Pancreas (tissue), 10 donors: Measurements from ENCODE around the gene PTPRJ. TPM values are rescaled to one million over a fixed set of nuclear protein-coding genes. Genes with fewer than 3 reads are reported as not detected.

Experiments used
- ATAC-seq, 4 donors: fragments of 200-7000 bp; cut with Tn5 transposase; one replicate each; pipeline versions ENCODE4 v1.8.0 to v1.9.1; 2020; ENCODE audit warnings: mild to moderate bottlenecking in 4 of 4, moderate library complexity in 4 of 4
- DNase-seq, 6 donors: peaks; one replicate each; pipeline ENCODE4 v3.0.0-alpha.2; 2020
- FAIRE-seq: peaks from 2 replicates; lab custom pipeline; 2012; peaks lifted over from hg19 to GRCh38; lab: Jason Lieb, UNC
- H3K27ac ChIP-seq, 4 donors: fragments of 200-600 bp; sonication (generic); 1 replicate in 3 of 4; 2 replicates in 1 of 4; pipeline versions ENCODE4 v1.5.0 to v1.8.0; 2020
- H3K27me3 ChIP-seq, 4 donors: fragments of 200-600 bp; one replicate each; pipeline ENCODE4 v1.8.0; 2021
- H3K36me3 ChIP-seq, 3 donors: fragments of 200-600 bp; sonication (generic) in 1 of 3; one replicate each; pipeline versions ENCODE4 v1.5.0 to v1.8.0; 2020 to 2021
- H3K4me1 ChIP-seq, 3 donors: fragments of 200-600 bp; one replicate each; pipeline ENCODE4 v1.8.0; 2021
- H3K4me3 ChIP-seq, 4 donors: fragments of 200-600 bp; sonication (generic) in 2 of 4; one replicate each; pipeline versions ENCODE4 v1.5.0 to v1.8.0; 2020 to 2021
- H3K9me3 ChIP-seq, 4 donors: fragments of 200-600 bp; one replicate each; pipeline ENCODE4 v1.8.0; 2021
- CTCF ChIP-seq, 4 donors: fragments of 200-600 bp; sonication (generic) in 3 of 4; IDR thresholded peaks; one replicate each; pipeline versions ENCODE4 v1.5.0 to v1.8.0; 2021; ENCODE audit warnings: antibody characterized with exemption in 4 of 4
- WGBS, 2 donors: extraction: QIAGEN DNeasy Blood & Tissue Kit; methylation state at CpG; one replicate each; pipeline ENCODE4 v1.1.7; 2013; 5-methylcytosine and 5-hydroxymethylcytosine counted together
- intact Hi-C, 3 donors: fragments of 100-400 bp; cut with DNase I; formaldehyde crosslinking; loops; one replicate each; pipeline versions ENCODE4 v1.11.1 to v1.14.2; 2022
- polyA plus RNA-seq, 2 donors: library from polyadenylated mRNA; stranded (reverse); fragments of 200-250 nt; gene quantifications; one replicate each; pipeline ENCODE4 v1.2.3, GENCODE V29; 2013
- total RNA-seq, 6 donors: library from RNA; stranded (reverse); fragmentation: NEBNext Ultra II Directional in 4 of 6; extraction: Animal tissue kit (Norgen Biotek cat#: 25700) in 4 of 6; gene quantifications; one replicate each; pipeline versions ENCODE4 v1.2.1 to v1.2.4, GENCODE V29; 2021 to 2023
- donor health status: healthy with polysubstance abuse.
- donor health status: DM: no; HTN: no; CAD: no; lungs with moderate emphysema.
- donor health status: DM: no; HTN: no; CAD: no.
- donor health status: control.
- donor health status: control.
- donor health status: Bipolar disorder and iron deficiency.
- donor health status: DM: yes; HTN: yes; CAD: no.
- donor health status: DM: no; HTN: no; CAD: no.
- donor health status: DM: no; HTN: no; CAD: no.
- donor health status: DM: yes; HTN: yes; CAD: no.

The PTPRJ gene
- total and polyA plus RNA-seq, 8 donors = 3.6 to 32.8 (median 11.6) TPM

- 81 to 91% methylated on average over 3 of the region's 3 CpGs for WGBS, 2 donors
- FAIRE-seq (no peak), ATAC-seq (no peak), DNase-seq (peak in 1 of 6 donors; percentile 2)
- Histone ChIP-seq H3K27ac (no peak overlapping the region), H3K27me3 (no peaks in the 10 kb centered on the region), H3K4me3 (no peak overlapping the region), H3K36me3 (no peaks in the 10 kb centered on the region), H3K4me1 (peaks cover 0 to 9% (median 0%) of the 10 kb centered on the region in 3 donors), H3K9me3 (no peaks in the 10 kb centered on the region)
- TF ChIP-seq CTCF (IDR thresholded peaks at IDR 0.05) = no peak
- intact Hi-C loops = no loop called here
These were observed 30.9 kb downstream of the PTPRJ start for GRCh38 chr11:48011102-48011797.

DNA sequence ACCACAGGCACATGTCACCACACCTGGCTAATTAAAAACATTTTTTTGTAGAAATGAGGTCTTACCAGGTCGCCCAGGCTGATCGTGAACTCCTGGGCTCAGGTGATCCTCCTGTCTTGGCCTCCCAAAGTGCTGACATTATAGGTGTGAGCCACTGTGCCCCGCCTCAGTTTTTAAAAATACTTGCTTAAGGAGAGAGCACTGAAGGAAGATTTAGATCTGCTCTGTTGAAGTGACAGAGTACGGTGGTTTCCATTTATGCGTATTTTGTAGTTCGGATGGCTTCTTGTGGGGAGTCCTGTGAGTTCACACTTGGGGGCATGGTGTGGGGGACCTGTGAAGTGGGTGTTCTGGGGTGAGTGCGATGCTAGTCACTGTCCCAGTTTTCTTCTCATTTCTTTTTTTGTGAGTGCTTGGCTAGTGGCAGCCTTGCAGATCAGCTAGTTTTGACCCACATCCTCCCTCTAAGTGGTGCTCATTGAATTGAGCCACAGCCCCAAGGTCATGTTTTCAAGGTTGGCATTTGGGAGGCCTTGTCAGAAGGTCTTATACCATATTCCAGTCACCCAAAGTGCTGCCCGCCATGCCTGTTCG, 31.5 kb downstream of the PTPRJ start:
- peak in 1 of 6 donors; percentile 11 for DNase-seq
- intact Hi-C loops = no loop called here
- ATAC-seq = no peak
- FAIRE-seq = no peak
- Histone ChIP-seq H3K4me3 (no peak overlapping the region), H3K27ac (no peak overlapping the region), H3K9me3 (no peaks in the 10 kb centered on the region), H3K4me1 (peaks cover 0 to 3% (median 0%) of the 10 kb centered on the region in 3 donors), H3K27me3 (no peaks in the 10 kb centered on the region), H3K36me3 (no peaks in the 10 kb centered on the region)
- no peak for TF ChIP-seq CTCF (IDR thresholded peaks at IDR 0.05)
- 92 to 97% methylated on average over 9 of the region's 9 CpGs for WGBS, 2 donors

- ATAC-seq (peak; percentile 58 to 83 (median 77)), FAIRE-seq (no peak), DNase-seq (peak in 5 of 6 donors; percentile 22 to 70 (median 46))
- H3K4me1 ChIP-seq = peaks cover 0 to 3% (median 0%) of the 10 kb centered on the region in 3 donors
- no peak for TF ChIP-seq CTCF (IDR thresholded peaks at IDR 0.05)
- WGBS, 2 donors = 56 to 59% methylated on average over 8 of the region's 8 CpGs
- no peaks in the 10 kb centered on the region for H3K36me3 ChIP-seq
- no peak overlapping the region for H3K4me3 ChIP-seq
- H3K9me3 ChIP-seq = no peaks in the 10 kb centered on the region
- intact Hi-C loops = no loop called here
- H3K27me3 ChIP-seq = no peaks in the 10 kb centered on the region
- H3K27ac ChIP-seq = peak overlapping the region in 3 of 4 donors; percentile 1 to 44 (median 16)
These were observed 33.0 kb downstream of the PTPRJ start for GRCh38 chr11:48013269-48013901.

GRCh38 chr11:48014917-48015316, 34.6 kb downstream of the PTPRJ start:
- no peak for TF ChIP-seq CTCF (IDR thresholded peaks at IDR 0.05)
- no peak overlapping the region for H3K4me3 ChIP-seq
- no peaks in the 10 kb centered on the region for H3K36me3 ChIP-seq
- no peaks in the 10 kb centered on the region for H3K9me3 ChIP-seq
- WGBS, 2 donors = 87 to 88% methylated on average over 8 of the region's 8 CpGs
- FAIRE-seq (no peak), ATAC-seq (no peak), DNase-seq (peak in 1 of 6 donors; percentile 12)
- intact Hi-C loops = no loop called here
- H3K4me1 ChIP-seq = peaks cover 4 to 9% (median 5%) of the 10 kb centered on the region in 3 donors
- H3K27me3 ChIP-seq = no peaks in the 10 kb centered on the region
- H3K27ac ChIP-seq = peak overlapping the region in 1 of 4 donors; percentile 8
